Endothelial cell of umbilical vein (primary cell): ENCODE measurements around the gene TRPM3. TPM values are rescaled to one million over a fixed set of nuclear protein-coding genes. Genes with fewer than 3 reads are reported as not detected.

Source experiments
- BruUV-seq: library from RNA; stranded (reverse); fragments of 400-500 nt; replicated peaks from 2 replicates; lab custom pipeline; 2021; lab: Mats Ljungman, UMichigan
- CTCF ChIA-PET: fragments of 300-600, 350-600 bp; sonication (Branson Sonifier 250); formaldehyde crosslinking; loops from one replicate; lab custom pipeline; 2021; ENCODE audit warnings: antibody characterized with exemption, inconsistent platforms; lab: Charles Lee
- POLR2A ChIA-PET: fragments of 300-600, 350-600 bp; sonication (Branson Sonifier 250); formaldehyde crosslinking; loops from one replicate; lab custom pipeline; 2021; ENCODE audit warnings: antibody characterized with exemption, inconsistent platforms; lab: Charles Lee
- DNase-seq: peaks from one replicate; pipeline ENCODE4 v3.0.0-alpha.2; 2011; ENCODE audit warnings: low read depth, low spot score
- FAIRE-seq: peaks from 2 replicates; lab custom pipeline; 2011; peaks lifted over from hg19 to GRCh38; lab: Jason Lieb, UNC
- H2AFZ ChIP-seq: 2 replicates; pipeline ENCODE4 v1.6.0; 2012; ENCODE audit warnings: low read depth, low read length, control low read depth, inconsistent platforms
- H3K27ac ChIP-seq: 2 replicates; pipeline ENCODE4 v1.5.1; 2011; ENCODE audit warnings: low read depth, mild to moderate bottlenecking, control low read depth, low read length, moderate library complexity; ENCODE audit not compliant: insufficient read depth
- H3K27me3 ChIP-seq, 2 experiments: 2 replicates each; pipeline versions ENCODE4 v1.6.0 to v1.6.1; 2011; ENCODE audit warnings: low read length in 2 of 2, mixed read lengths in 1 of 2; ENCODE audit not compliant: control insufficient read depth in 2 of 2, insufficient read depth in 2 of 2
- H3K36me3 ChIP-seq, 2 experiments: 2 replicates in 1 of 2; 3 replicates in 1 of 2; pipeline ENCODE4 v1.5.1; 2011; ENCODE audit warnings: low read length in 2 of 2, mild to moderate bottlenecking in 1 of 2, moderate library complexity in 1 of 2; ENCODE audit not compliant: control insufficient read depth in 2 of 2, insufficient read depth in 2 of 2; ENCODE audit errors: extremely low read depth in 1 of 2
- H3K4me1 ChIP-seq: 3 replicates; pipeline ENCODE4 v1.5.1; 2011; ENCODE audit warnings: mild to moderate bottlenecking, low read length; ENCODE audit not compliant: control insufficient read depth, insufficient read depth; ENCODE audit errors: extremely low read depth
- H3K4me2 ChIP-seq: 2 replicates; pipeline ENCODE4 v1.6.1; 2011; ENCODE audit warnings: low read length, control low read depth, mixed read lengths; ENCODE audit not compliant: insufficient read depth
- H3K4me3 ChIP-seq, 3 experiments: fragments of 200-600 bp in 1 of 3; sonication (generic), shearing (Covaris generic) in 1 of 3; replicated peaks in 1 of 3; 2 replicates each; pipeline ENCODE4 v1.5.1; 2011 to 2016; ENCODE audit warnings: control low read depth in 3 of 3, low read length in 3 of 3, mild to moderate bottlenecking in 2 of 3, inconsistent platforms in 1 of 3, low read depth in 1 of 3, moderate library complexity in 1 of 3; ENCODE audit not compliant: insufficient read depth in 1 of 3
- H3K79me2 ChIP-seq: 2 replicates; pipeline ENCODE4 v1.6.0; 2012; ENCODE audit warnings: low read length, inconsistent platforms; ENCODE audit not compliant: control insufficient read depth, insufficient read depth
- H3K9ac ChIP-seq: replicated peaks from 2 replicates; pipeline ENCODE3; 2011; ENCODE audit warnings: low read length, control low read depth; ENCODE audit not compliant: insufficient read depth; ENCODE audit errors: extremely low read depth
- H3K9me1 ChIP-seq: replicated peaks from 3 replicates; pipeline ENCODE4 v1.6.0; 2011; ENCODE audit warnings: mild to moderate bottlenecking, low read length; ENCODE audit not compliant: control insufficient read depth, insufficient read depth; ENCODE audit errors: extremely low read depth
- H3K9me3 ChIP-seq: replicated peaks from 2 replicates; pipeline ENCODE4 v1.5.1; 2012; ENCODE audit warnings: low read length, inconsistent platforms; ENCODE audit not compliant: control insufficient read depth, insufficient read depth
- H4K20me1 ChIP-seq: replicated peaks from 2 replicates; pipeline ENCODE3; 2011; ENCODE audit warnings: mild to moderate bottlenecking, low read length; ENCODE audit not compliant: control insufficient read depth, insufficient read depth; ENCODE audit errors: extremely low read depth
- CTCF ChIP-seq, 2 donors: IDR thresholded peaks; 1 replicate in 1 of 2; 2 replicates in 1 of 2; pipeline ENCODE4 v1.5.1; 2011; ENCODE audit warnings: low read length in 2 of 2, mild to moderate bottlenecking in 2 of 2, moderate library complexity in 2 of 2, control low read depth in 1 of 2, inconsistent platforms in 1 of 2, low read depth in 1 of 2; ENCODE audit not compliant: insufficient read depth in 1 of 2; ENCODE audit errors: extremely low read depth in 1 of 2
- EZH2 ChIP-seq: IDR thresholded peaks from 2 replicates; pipeline ENCODE4 v1.6.1; 2012; ENCODE audit warnings: borderline replicate concordance, low read depth, mild to moderate bottlenecking, moderate library complexity, low read length, inconsistent platforms; ENCODE audit not compliant: severe bottlenecking
- FOS ChIP-seq: IDR thresholded peaks from 2 replicates; pipeline ENCODE4 v1.6.1; 2011; ENCODE audit warnings: mild to moderate bottlenecking, low read length, moderate library complexity, borderline replicate concordance; ENCODE audit not compliant: insufficient read depth
- GATA2 ChIP-seq: IDR thresholded peaks from 2 replicates; pipeline ENCODE4 v1.7.0; 2011; ENCODE audit warnings: low read depth, mild to moderate bottlenecking, moderate library complexity, mixed read lengths, low read length; ENCODE audit not compliant: insufficient read length, insufficient read depth
- JUN ChIP-seq: IDR thresholded peaks from 2 replicates; pipeline ENCODE4 v1.6.1; 2011; ENCODE audit warnings: borderline replicate concordance, low read depth; ENCODE audit not compliant: insufficient read length, insufficient read depth
- MAX ChIP-seq: IDR thresholded peaks from 2 replicates; pipeline ENCODE4 v1.6.1; 2011; ENCODE audit not compliant: insufficient read depth, insufficient read length
- MYC ChIP-seq: IDR thresholded peaks from one replicate; pipeline ENCODE4 v1.6.1; 2011; ENCODE audit warnings: mild to moderate bottlenecking, low read depth, low read length
- POLR2A ChIP-seq: IDR thresholded peaks from 2 replicates; pipeline ENCODE4 v1.6.1; 2012; ENCODE audit warnings: low read depth, mild to moderate bottlenecking, control low read depth, low read length
- POLR2AphosphoS5 ChIP-seq: IDR thresholded peaks from 2 replicates; pipeline ENCODE4 v1.6.1; 2012; ENCODE audit warnings: low read depth, mild to moderate bottlenecking, control low read depth, low read length, moderate library complexity; ENCODE audit not compliant: insufficient read depth
- dilution Hi-C: fragments of 300-500 bp; cut with MboI; formaldehyde crosslinking; loops from one replicate; pipeline ENCODE4 v1.15.0; 2019; ENCODE audit warnings: low sequenced_read_pairs; ENCODE audit not compliant: extremely low pct_ligation_motif_present
- intact Hi-C: fragments of 100-400 bp; cut with micrococcal nuclease; formaldehyde crosslinking; loops from one replicate; pipeline ENCODE4 v1.10.0; 2022
- polyA plus RNA-seq, 4 experiments: library from polyadenylated mRNA; depleted of rRNA in 3 of 4; stranded (reverse) in 3 of 4; unstranded in 1 of 4; fragments of >200 nt; gene quantifications; 2 replicates each; pipeline versions ENCODE4 v1.2.1 to v1.2.3, GENCODE V29; 2011 to 2012; ENCODE audit warnings: missing spikeins in 1 of 4
- total RNA-seq: library from RNA; stranded (reverse); gene quantifications from 2 replicates; pipeline ENCODE4 v1.2.3, GENCODE V29; 2021

The TRPM3 gene
- total and polyA plus RNA-seq, 2 donors (not counting 3 experiments of a cell fraction or from before 2014, with no cell fraction given), result 0.17 to 0.33 TPM

GRCh38 chr9:70883056-70883455, 238.4 kb downstream of the TRPM3 start:
- TF ChIP-seq POLR2A, result no peak
- TF ChIP-seq FOS, result no peak
- TF ChIP-seq MYC, result no peak
- no peak for TF ChIP-seq MAX
- Histone ChIP-seq H3K4me2 (no peak overlapping the region), H2AFZ (no peak overlapping the region), H4K20me1 (no peaks in the 10 kb centered on the region), H3K36me3 (no peaks in the 10 kb centered on the region), H3K9ac (no peak overlapping the region), H3K4me3 (no peak overlapping the region), H3K9me1 (no peaks in the 10 kb centered on the region), H3K9me3 (no peaks in the 10 kb centered on the region), H3K79me2 (no peaks in the 10 kb centered on the region), H3K4me1 (no peaks in the 10 kb centered on the region), H3K27ac (no peak overlapping the region), H3K27me3 (no peaks in the 10 kb centered on the region)
- DNase-seq (peak; percentile 44), FAIRE-seq (no peak)
- ChIA-PET CTCF (interaction anchor here (1.1 kb wide), 1 partner anchor 41 kb away, joined by 3 read pairs; no protein-coding TSS in a partner anchor), POLR2A (no interaction called here)
- dilution Hi-C loops, result no loop called here
- intact Hi-C loops, result no loop called here
- no TSS peak for BruUV-seq

GRCh38 chr9:70881333-70881732, 240.1 kb downstream of the TRPM3 start:
- H3K79me2 ChIP-seq, result no peaks in the 10 kb centered on the region
- no peaks in the 10 kb centered on the region for H4K20me1 ChIP-seq
- FAIRE-seq (no peak), DNase-seq (no peak)
- POLR2A ChIA-PET, result no interaction called here
- no peaks in the 10 kb centered on the region for H3K9me1 ChIP-seq
- no peak overlapping the region for H3K4me3 ChIP-seq
- intact Hi-C loops (no loop called here), dilution Hi-C loops (no loop called here)
- BruUV-seq, result no TSS peak
- H2AFZ ChIP-seq, result no peak overlapping the region
- H3K27me3 ChIP-seq, result no peaks in the 10 kb centered on the region
- no peaks in the 10 kb centered on the region for H3K9me3 ChIP-seq
- H3K4me1 ChIP-seq, result no peaks in the 10 kb centered on the region
- TF ChIP-seq EZH2 (no peak), CTCF (IDR thresholded peaks at IDR 0.05; ENCODE audit: extremely low read depth in 1 of 2, insufficient read depth in 1 of 2, low read depth in 1 of 2, low read length in 2 of 2) (no peak), JUN (no peak), GATA2 (no peak), MAX (no peak), POLR2AphosphoS5 (no peak), POLR2A (no peak), MYC (no peak), FOS (no peak)
- CTCF ChIA-PET, result no interaction called here
- H3K9ac ChIP-seq, result no peak overlapping the region
- H3K4me2 ChIP-seq, result no peak overlapping the region
- no peaks in the 10 kb centered on the region for H3K36me3 ChIP-seq
- no peak overlapping the region for H3K27ac ChIP-seq
